Adipose tissue (tissue), 3 donors: Measurements from ENCODE around the gene TBCD. TPM values are rescaled to one million over a fixed set of nuclear protein-coding genes. Genes with fewer than 3 reads are reported as not detected.
"Not testable (repeated sequence)": the region's sequence is repeated elsewhere in the genome, so short reads cannot be mapped to it uniquely, and the experiment has no call there.

Experiments used
- H3K27ac ChIP-seq: one replicate; pipeline ENCODE4 v1.5.1; 2013; ENCODE audit warnings: low read depth, low read length
- WGBS, 3 donors: extraction: QIAGEN DNeasy Blood & Tissue Kit; methylation state at CpG; one replicate each; pipeline ENCODE4 v1.1.7; 2013; 5-methylcytosine and 5-hydroxymethylcytosine counted together
- polyA plus RNA-seq, 3 donors: library from polyadenylated mRNA; stranded (reverse); fragments of 200-250 nt; gene quantifications; one replicate each; pipeline ENCODE4 v1.2.3, GENCODE V29; 2013
- donor health status: healthy with polysubstance abuse.
- donor health status: Bipolar disorder and iron deficiency.
- donor health status: healthy.

Gene TBCD
- polyA plus RNA-seq, 3 donors: 42.1 to 145 (median 65.1) TPM

DNA sequence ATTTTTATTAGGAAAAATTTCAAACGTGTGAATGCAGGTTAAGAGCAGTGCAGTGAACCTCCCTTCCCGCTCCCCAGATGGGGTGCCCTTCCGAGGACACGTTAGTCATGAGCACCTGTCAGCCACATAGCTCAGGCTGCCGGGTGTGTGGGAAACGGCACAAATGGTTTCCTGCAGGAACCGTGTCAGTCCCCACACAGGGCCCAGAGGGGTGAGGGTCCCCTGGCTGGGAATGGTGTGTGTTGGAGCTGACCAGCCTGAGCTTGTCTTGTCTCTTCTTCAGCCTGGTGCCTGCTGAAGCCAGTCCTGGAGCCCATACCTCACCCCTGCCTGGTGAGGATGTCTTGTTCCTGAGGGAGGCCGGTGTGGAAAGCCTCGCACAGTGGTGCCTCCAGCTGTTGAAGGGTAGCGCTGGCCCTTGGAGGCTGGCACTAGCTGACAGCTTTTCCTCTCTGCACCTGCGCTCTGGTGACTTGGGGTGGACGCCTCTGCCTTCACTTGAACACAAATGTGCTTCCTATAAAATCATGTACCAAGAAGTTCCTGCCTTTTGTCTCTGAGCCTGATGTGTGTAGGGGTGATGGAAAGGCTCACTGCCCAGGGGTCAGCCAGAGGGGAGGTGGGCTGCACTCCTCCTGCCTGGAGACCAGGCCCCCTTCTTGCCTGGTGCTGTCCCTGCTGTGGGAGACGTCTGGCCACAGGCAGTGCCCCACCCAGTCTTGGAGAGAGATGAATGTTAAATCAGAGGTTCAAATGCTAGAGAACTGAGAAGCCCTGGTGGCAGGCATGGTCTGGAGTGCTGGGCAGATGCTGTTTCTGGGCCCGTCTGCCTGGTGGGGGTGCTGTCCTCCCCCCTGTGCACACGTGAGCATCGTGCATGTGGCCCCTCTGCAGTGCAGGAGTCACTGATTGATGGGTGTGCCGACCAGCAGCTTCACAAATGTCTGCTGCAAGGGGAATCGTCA lies 190.6 kb downstream of the TBCD start:
- 78 to 87% (median 83%) methylated on average over 18 of the region's 18 CpGs for WGBS, 3 donors
- no peak overlapping the region for H3K27ac ChIP-seq

DNA sequence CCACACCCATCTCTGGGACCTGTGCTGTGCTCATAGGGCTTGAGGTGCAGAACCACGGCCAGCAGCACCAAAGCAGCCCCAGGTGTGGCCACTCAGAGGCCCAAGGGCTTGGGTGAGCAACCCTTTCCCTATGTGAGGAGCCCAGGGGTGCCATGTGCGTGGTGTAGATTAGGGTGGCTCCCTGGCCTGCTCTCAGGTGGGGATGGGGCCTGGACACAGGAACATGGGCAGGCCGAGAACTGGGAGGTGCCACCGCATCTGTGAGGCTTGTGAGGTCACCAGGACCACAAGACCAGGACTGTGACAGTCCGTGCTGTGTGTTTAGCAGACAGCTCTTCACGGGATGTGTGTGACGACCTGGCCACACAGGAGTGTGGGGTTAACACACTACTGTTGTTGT lies 191.5 kb downstream of the TBCD start:
- 97 to 98% (median 97%) methylated on average over 7 of the region's 7 CpGs for WGBS, 3 donors
- no peak overlapping the region for H3K27ac ChIP-seq

DNA sequence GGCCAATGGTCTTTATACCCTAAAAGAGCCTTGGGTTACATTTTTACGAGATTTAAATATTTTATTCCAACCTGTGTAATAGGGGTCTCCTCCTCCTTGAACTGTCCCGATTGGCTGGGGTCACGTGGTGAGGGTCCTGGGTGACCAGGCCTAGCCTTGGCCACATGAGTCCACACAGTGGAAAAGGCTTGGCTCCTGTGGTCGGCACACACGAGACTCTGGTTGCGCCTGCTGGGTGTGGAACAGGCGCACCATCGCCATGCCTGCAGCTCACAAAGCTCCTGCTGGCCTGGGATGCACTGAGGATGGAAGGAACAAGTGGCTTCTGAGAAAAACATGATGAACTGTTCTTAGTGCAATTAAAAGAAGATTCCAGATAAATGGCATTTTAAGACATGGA lies 191.9 kb downstream of the TBCD start:
- no peak overlapping the region for H3K27ac ChIP-seq
- 90 to 97% (median 94%) methylated on average over 8 of the region's 8 CpGs for WGBS, 3 donors

DNA sequence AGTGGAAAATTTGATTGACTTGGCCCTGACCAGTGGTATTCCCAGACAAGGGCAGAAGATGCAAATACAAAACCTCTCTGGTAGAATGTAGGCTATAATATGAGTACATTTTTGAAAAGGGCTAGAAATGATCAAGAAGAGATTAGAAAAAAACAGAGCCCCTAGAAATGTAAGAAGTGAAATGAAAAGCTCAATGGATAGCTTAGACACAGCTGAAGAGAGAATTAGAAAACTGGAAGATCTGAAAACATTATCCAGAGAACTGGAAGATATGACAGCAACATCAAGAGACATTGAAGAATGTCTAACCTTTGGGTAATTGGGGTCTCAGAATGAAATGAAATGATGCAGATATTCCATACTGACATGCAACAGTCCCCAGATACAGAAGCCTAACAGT lies 193.1 kb downstream of the TBCD start:
- H3K27ac ChIP-seq: no peak overlapping the region

DNA sequence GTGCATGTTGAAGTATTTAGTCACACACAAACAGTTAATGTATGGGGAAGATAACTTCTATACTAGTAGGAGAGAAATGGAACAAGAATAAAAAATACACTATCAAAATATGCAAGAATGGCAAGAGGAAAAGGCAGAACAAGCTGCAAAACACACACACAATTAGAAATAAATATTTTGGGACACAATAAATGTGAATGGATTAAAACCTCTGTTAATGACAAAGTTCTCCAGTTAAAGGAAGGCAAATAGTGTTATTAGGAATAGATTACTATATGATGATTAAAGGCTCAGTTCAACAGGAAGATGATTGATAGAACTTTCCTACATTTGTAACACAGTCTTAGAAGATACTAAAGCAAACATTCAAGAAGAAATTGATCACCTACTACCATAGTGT lies 194.2 kb downstream of the TBCD start:
- no peak overlapping the region for H3K27ac ChIP-seq

DNA sequence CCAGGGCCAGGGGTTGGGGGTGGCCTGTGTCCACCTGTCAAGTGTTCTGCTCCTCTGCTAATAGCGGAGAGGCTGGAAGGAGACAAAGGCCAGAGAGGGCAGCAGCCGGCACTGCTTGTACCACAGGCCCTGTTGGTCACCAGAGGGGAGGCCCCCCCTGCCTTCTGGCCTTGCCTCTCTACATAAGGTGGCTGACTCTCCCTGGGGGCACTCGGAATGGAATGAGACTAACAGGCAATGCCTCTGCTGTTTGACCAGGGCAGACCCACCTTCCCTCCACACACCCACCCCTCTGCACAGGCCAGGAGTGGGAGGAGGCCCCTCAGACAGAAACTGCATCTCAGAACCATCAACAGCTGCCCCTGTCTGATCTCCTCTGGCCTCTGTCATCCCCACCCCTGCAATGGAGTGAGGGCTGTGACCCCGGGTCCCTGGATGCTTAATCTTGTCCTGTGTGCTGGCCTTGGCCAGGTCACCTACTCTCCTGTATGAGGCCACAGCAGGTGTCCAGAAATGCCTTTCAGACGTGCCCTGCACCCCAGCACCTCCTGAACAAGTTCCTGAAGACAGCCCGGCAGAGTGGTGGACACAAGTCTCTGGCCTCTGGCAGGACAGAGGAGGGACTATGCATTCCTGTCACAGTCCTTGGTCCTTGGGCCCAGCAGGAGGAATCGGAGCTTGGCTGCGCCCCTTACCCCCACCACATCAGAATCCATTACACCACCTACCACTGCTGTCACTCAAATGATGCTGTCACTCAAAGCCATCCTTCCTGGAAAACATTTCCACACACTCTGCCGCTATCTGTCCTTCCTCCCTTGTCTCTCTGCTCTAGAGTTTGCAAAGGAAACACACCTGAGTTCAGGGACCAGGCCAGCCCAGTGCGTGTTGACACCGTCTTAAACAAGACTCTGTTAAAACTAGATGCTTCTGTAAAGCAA lies 195.5 kb downstream of the TBCD start:
- WGBS, 3 donors: 94 to 95% (median 94%) methylated on average over 11 of the region's 11 CpGs
- H3K27ac ChIP-seq: no peak overlapping the region

DNA sequence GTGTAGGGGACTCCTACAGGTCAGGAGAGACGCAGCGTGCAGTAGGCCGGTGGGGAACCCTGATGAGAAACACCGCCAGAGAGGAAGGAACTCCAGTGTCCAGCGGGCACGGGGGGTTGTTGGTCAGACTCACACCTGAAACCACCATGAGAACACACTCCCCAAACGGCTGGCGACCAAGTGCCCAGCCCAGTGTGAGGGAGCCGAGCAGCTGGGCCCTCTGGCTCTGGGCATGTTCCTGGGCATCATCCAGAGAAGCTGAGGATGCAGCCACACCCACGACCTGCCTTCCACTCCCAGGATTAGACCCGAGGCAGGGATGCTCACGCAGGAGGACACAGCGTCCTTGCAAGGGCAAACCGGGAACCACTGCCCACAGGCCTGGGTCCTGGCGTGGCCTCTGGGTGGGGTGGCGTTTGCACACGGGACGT lies 196.2 kb downstream of the TBCD start:
- no peak overlapping the region for H3K27ac ChIP-seq
- WGBS, 3 donors: 95 to 97% (median 96%) methylated on average over 18 of the region's 18 CpGs

DNA sequence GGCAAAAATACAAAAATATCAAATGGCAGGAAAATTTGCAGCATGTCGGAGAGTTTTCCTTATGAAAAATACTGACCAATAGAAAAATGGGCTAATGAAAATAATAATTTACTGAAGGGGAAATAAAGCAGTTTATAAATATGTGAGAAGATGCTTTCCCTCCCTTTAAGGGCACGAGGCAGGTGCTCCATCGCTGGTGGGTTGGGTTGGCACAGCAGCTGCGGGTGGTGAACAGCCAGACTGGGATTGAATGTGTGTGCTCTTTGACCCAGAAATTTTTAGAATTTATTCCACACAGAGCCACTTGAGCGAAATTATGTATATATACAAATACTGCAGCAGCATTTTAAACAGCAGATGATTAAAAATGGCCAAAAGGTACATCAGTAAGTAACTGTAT lies 197.1 kb downstream of the TBCD start:
- H3K27ac ChIP-seq: no peak overlapping the region
- WGBS, 3 donors: 93 to 99% (median 97%) methylated on average over 5 of the region's 5 CpGs

DNA sequence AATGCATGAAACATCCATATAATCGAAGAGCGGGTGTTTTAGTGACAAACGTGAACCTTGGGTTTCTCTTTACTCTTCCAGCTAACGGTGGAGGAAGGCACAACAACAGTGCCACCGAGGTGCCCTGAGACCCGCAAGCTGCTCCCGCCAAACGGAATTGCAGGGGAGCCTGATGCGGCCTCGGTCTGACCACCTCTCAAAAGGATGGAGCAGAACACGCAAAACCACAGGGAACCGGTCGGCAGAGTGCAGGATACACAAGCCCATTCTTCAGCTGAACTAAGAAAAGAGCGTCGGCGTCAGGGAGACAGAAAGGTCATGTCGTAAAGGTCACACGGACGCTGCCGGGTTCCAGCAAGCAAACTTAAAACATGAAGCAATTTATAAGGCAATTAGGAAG lies 197.5 kb downstream of the TBCD start:
- H3K27ac ChIP-seq: no peak overlapping the region
- WGBS, 3 donors: 95 to 97% (median 97%) methylated on average over 20 of the region's 20 CpGs

DNA sequence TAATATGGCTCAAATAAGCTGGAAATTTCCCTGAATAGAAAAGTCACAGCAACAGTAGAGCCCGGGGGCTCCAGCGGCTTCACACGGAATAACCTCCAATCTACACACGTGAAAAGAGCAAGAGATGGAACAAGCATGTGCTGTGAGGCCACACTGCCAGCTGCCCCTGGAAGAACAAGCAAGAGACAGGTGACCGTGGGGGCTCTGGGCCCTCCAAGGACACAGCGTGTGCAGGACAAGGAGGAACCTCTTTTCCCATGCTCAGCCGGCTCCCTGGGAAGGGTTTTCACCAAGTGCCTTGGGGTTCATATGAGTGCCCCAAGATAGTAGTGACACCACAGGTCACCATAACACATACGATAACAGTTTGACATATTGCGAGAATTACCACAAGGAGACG lies 198.1 kb downstream of the TBCD start:
- H3K27ac ChIP-seq: no peak overlapping the region
- WGBS, 3 donors: 95 to 99% (median 97%) methylated on average over 10 of the region's 10 CpGs

DNA sequence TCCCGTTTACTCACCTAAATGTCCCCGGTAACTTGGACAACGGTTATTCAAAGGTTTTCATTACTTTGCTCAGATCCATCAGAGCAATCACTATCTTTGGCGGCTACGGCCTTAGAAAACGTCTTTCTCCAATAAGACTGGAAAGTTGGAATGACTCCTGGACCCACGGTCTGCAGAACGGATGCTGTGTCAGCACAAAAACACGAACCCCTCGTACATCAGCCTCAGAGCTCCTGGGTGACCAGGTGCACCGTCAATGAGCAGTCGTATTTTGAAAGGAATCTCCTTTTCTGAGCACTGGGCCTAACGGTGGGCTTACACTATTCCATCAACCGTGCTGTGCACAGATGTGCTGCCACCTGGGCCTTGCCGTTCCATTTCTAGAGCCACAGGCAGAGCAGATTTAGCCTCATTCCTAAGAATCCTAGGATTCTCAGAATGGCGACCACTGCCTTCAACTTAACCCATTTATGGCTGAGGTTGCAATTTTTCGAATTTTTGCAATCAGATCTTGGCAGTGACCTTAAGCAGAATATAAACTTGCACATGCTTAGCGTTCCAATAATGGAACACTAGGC lies 198.7 kb downstream of the TBCD start:
- no peak overlapping the region for H3K27ac ChIP-seq
- 89 to 92% (median 91%) methylated on average over 18 of the region's 18 CpGs for WGBS, 3 donors

DNA sequence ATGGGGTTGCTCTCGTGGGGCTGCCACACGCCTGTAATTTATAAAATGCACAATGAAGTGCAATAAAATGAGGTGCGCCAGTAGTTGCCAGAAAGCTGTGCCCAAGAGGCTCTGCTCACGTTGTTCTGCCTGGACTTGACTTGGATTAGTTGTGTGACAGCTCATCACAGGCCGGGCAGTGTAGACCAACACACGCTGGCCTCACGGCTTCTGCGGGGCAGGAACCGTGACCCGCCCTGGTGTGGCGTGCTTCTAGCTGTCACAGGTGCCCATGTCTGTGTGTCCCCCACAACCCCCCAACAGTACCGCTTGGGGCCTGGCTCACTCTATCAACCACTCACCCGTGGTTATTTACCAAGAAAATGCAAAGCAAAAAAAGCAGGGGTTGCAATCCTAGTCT lies 200.2 kb downstream of the TBCD start:
- 95 to 98% (median 98%) methylated on average over 13 of the region's 13 CpGs for WGBS, 3 donors
- H3K27ac ChIP-seq: no peak overlapping the region

DNA sequence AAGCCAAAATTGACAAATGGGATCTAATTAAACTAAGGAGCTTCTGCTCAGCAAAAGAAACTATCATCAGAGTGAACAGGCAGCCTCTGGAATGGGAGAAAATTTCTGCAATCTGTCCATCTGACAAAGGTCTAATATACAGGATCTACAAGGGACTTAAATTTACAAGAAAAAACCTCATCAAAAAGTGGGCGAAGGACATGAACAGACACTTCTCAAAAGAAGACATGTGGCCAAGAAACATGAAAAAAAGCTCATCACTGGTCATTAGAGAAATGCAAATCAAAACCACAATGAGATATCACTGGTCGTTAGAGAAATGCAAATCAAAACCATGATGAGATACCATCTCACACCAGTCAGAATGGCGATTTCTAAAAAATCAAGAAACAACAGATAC lies 203.2 kb downstream of the TBCD start:
- WGBS, 3 donors: 84 to 91% (median 89%) methylated on average over 3 of the region's 3 CpGs
- H3K27ac ChIP-seq: not testable (repeated sequence)

DNA sequence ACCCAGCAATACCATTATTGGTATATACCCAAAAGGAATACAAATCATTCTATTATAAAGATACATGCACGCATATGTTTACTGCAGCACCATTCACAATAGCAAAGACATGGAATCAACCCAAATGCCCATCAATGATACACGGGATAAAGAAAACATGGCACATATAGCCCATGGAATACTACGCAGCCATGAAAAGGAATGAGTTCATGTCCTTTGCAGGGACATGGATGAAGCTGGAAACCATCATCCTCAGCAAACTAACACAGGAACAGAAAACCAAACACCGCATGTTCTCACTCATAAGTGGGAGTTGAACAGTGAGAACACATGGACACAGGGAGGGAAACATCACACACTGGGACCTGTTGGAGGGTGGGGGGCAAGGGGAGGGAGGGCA lies 203.8 kb downstream of the TBCD start:
- WGBS, 3 donors: 96 to 100% (median 99%) methylated on average over 3 to 4 of the region's 4 CpGs
- H3K27ac ChIP-seq: not testable (repeated sequence)

DNA sequence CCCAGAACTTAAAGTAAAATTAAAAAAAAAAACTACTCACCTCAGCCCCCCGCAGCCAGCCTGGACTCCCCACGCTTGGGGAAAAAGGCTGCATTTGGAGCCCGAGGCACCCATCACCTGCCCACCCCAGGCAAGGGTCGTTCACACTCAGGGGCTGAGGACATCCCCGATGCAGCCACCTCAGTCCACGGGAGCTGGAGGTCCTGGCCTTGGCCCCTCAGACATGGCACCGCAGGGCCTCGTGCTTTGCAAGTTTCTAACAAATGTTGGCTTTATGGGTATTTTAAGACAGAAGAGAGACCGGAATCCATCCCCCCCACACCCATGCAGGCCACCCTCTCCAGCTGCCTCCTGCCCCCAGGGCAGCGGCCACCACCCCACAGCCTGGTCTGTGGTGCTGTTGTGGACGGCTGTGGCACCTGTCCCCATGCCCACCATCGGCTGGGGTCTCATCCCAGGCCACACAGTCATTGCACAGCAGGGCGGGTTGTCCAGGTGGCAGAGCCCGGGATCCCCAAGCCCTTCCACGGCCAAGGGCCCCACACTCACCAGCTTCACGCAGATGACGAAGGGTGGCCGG lies 204.4 kb downstream of the TBCD start:
- WGBS, 3 donors: 97 to 98% (median 97%) methylated on average over 17 to 18 of the region's 18 CpGs
- no peak overlapping the region for H3K27ac ChIP-seq

DNA sequence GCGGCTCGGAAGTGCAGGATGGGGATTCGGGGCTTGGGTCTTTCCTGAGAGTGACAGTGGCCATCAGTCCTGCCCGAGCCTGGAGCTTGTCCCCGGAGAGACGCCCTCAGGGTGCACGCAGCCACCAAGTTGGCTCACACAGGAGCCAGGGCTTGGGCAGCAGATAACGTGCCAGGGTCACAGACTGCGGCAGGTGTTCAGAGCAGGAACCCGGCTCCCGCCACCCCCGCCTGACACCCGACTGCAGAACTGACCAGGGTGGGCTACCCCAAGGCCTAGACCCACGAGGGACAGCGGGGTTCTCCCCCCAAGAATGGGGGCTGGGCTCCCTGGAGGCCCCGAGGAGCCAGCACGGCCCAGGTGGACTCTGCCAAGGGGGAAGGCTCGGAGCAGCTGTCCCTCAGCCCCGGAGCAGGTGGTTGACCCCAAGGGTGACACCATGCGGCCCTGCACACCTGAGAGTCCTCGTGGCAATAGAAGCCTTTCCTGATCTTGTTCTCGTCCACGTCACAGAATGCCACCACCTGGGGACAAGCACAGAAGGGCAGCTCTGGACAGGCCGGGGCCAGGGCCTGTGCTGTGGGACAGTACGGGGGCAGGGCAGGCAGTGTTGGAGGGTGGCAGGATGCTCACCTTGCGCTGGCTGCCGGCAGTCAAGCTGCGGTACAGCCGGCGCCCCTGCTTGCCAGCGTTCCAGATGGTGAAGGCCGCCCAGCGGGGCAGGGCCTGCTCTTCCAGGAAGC lies 205.0 kb downstream of the TBCD start:
- WGBS, 3 donors: 93 to 97% (median 96%) methylated on average over 33 of the region's 33 CpGs
- no peak overlapping the region for H3K27ac ChIP-seq

DNA sequence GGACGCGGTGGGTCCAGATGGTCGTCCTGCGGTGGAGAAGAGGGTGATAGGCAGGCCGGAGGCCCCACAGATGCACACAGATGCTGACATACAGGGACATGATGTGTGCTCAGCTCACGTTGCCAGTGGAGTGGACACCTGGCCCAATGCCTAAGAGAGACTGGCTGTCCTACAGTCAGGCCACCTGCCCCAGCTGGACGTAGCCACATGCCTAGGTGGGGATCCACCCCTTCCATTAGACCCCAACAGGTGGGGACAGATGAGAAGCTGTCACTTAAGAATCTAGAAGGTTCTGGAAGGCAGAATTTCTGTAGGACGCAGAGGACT lies 205.6 kb downstream of the TBCD start:
- 82 to 93% (median 92%) methylated on average over 8 of the region's 8 CpGs for WGBS, 3 donors
- no peak overlapping the region for H3K27ac ChIP-seq

DNA sequence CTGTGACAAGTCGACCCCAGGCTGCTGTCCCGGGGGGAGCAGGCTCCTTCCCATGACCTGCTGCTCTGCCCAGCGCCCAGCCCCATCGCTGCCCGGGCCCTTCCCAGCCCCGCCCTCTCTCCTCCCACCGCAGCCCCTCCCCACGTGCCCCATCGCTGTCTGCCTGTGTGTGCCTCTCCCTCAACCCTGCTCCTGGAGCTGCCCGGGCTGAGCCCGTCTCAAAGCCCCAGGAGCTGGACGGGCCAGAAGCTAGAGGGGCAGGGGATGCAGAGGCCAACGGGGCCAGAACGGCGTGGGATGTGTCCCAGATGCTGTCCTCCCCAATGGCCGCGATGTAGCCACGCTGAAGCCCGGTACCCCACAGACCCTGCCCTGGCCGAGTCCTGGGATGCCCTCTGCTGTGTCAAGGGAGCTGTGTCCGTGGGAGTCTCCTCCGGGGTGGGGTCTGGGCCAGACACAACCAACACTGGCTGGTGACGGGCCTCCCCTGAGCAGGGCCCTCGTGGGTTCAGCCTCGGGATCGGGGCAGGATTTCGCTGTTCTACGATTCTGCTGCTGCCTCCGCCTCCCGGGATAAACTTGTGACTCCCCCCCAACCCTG lies 206.2 kb downstream of the TBCD start:
- H3K27ac ChIP-seq: no peak overlapping the region
- WGBS, 3 donors: 78 to 90% (median 89%) methylated on average over 28 to 30 of the region's 30 CpGs
